NB4 (cell line): ENCODE data around the gene ARMC7.

Experiments used
- MYC ChIP-seq: IDR thresholded peaks from 2 replicates; pipeline ENCODE4 v1.6.1; 2011; ENCODE audit warnings: low read depth, low read length
- POLR2A ChIP-seq: IDR thresholded peaks from 2 replicates; pipeline ENCODE4 v1.6.1; 2011; ENCODE audit warnings: mild to moderate bottlenecking; ENCODE audit not compliant: insufficient read length; ENCODE audit errors: extremely low read depth
- TF ChIP-seq, protein P1 (sequence below): IDR thresholded peaks from one replicate; pipeline ENCODE4 v1.5.1; 2012; ENCODE audit warnings: low read depth, low read length
- TF ChIP-seq, protein P2 (sequence below): IDR thresholded peaks from 2 replicates; pipeline ENCODE4 v1.6.1; 2011; ENCODE audit warnings: low read depth, low read length

DNA sequence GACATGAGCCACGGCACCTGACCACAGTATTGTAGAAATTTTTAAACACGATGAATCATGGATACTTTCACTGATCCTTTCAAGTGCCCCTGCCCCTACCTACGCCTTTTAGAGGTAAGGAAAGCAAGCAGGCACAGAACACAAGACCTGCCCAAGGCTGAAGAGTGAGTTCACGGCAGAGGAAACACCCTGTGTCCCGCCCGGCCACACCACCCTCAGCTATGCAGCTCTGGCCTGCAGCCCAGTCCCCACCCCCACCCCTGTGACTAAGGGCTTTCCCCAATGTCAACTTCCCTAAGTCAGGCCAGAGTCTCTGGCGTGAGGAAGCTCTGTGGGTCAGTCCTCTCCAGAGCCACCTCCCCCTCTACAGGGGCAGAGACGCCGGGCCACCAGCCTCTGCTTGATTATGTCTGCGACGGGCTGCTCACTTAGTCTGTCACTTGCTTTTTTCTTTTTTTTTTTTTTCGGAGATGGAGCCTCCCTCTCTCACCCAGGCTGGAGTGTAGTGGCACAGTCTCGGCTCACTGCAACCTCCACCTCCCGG is 13.6 kb upstream of the ARMC7 start:
- TF ChIP-seq, protein P1, sequence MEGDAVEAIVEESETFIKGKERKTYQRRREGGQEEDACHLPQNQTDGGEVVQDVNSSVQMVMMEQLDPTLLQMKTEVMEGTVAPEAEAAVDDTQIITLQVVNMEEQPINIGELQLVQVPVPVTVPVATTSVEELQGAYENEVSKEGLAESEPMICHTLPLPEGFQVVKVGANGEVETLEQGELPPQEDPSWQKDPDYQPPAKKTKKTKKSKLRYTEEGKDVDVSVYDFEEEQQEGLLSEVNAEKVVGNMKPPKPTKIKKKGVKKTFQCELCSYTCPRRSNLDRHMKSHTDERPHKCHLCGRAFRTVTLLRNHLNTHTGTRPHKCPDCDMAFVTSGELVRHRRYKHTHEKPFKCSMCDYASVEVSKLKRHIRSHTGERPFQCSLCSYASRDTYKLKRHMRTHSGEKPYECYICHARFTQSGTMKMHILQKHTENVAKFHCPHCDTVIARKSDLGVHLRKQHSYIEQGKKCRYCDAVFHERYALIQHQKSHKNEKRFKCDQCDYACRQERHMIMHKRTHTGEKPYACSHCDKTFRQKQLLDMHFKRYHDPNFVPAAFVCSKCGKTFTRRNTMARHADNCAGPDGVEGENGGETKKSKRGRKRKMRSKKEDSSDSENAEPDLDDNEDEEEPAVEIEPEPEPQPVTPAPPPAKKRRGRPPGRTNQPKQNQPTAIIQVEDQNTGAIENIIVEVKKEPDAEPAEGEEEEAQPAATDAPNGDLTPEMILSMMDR = no peak
- TF ChIP-seq, protein P2, sequence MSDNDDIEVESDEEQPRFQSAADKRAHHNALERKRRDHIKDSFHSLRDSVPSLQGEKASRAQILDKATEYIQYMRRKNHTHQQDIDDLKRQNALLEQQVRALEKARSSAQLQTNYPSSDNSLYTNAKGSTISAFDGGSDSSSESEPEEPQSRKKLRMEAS = no peak
- TF ChIP-seq POLR2A (no peak), MYC (no peak)
